Measurements from ENCODE around the gene BAD. TPM values are rescaled to one million over a fixed set of nuclear protein-coding genes. Genes with fewer than 3 reads are reported as not detected.

BAD gene
- total RNA-seq, 1 donor from 2014 or later: 43.6 TPM

- Mint-ChIP-seq H3K4me3 (ENCODE audit: unreplicated experiment) (peak overlapping the region; percentile 64), H3K27ac (ENCODE audit: unreplicated experiment) (no peak overlapping the region), H3K4me1 (ENCODE audit: low read depth, unreplicated experiment) (peaks cover 24% of the 10 kb centered on the region), H3K27me3 (ENCODE audit: low read depth, unreplicated experiment) (no peaks in the 10 kb centered on the region), H3K9me3 (ENCODE audit: unreplicated experiment) (no peaks in the 10 kb centered on the region), H3K36me3 (ENCODE audit: low read depth, unreplicated experiment) (peaks cover 18% of the 10 kb centered on the region)
- H3K4me2 ChIP-seq (ENCODE audit: low read length): no peak overlapping the region
- no peaks in the 10 kb centered on the region for H3K27me3 ChIP-seq (ENCODE audit: insufficient read depth, low read length)
- H3K9ac ChIP-seq (ENCODE audit: low read length): no peak overlapping the region
- H3K4me3 ChIP-seq (ENCODE audit: insufficient read depth, low read depth, low read length): no peak overlapping the region
- no peaks in the 10 kb centered on the region for H3K9me3 ChIP-seq (ENCODE audit: insufficient read depth, low read depth, low read length)
- no peak overlapping the region for H3K27ac ChIP-seq (ENCODE audit: low read depth, low read length)
- TF ChIP-seq CTCF (IDR thresholded peaks at IDR 0.05; ENCODE audit: insufficient read depth, low read depth, low read length) (no peak), EZH2 (IDR thresholded peaks at IDR 0.05; ENCODE audit: insufficient read depth, low read length) (no peak)
- peaks cover 21% of the 10 kb centered on the region for H3K79me2 ChIP-seq (ENCODE audit: insufficient read depth, low read length)
- H4K20me1 ChIP-seq (ENCODE audit: insufficient read depth, low read length): peaks cover 28% of the 10 kb centered on the region
- DNase-seq (ENCODE audit: low read depth) (no peak), FAIRE-seq (no peak)
- peaks cover 7% of the 10 kb centered on the region for H3K4me1 ChIP-seq (ENCODE audit: insufficient read depth, low read length)
- H2AFZ ChIP-seq (ENCODE audit: low read depth, low read length): no peak overlapping the region
- peaks cover 3% of the 10 kb centered on the region for H3K36me3 ChIP-seq (ENCODE audit: insufficient read depth, low read length)
Measured at GRCh38 chr11:64321026-64321425, 36.6 kb upstream of the BAD start.

DNA sequence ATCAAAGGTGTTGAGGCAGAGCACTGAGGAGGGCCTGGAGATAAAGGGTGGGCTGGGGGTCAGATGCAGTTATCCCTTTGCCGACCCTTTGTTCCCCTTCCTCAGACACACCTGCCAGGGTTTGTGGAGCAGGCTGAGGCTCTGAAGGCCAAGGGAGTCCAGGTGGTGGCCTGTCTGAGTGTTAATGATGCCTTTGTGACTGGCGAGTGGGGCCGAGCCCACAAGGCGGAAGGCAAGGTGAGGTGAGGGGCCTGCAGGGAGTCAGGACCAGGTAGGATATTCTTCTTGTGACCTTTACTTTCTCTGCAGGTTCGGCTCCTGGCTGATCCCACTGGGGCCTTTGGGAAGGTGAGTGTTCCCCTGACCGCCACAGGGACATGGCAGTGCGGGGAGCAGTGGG lies 36.1 kb upstream of the BAD start:
- Histone ChIP-seq H3K9me3 (ENCODE audit: insufficient read depth, low read depth, low read length) (no peaks in the 10 kb centered on the region), H3K27ac (ENCODE audit: low read depth, low read length) (no peak overlapping the region), H3K4me1 (ENCODE audit: insufficient read depth, low read length) (peaks cover 7% of the 10 kb centered on the region), H3K79me2 (ENCODE audit: insufficient read depth, low read length) (peaks cover 25% of the 10 kb centered on the region), H3K27me3 (ENCODE audit: insufficient read depth, low read length) (no peaks in the 10 kb centered on the region), H3K4me3 (ENCODE audit: insufficient read depth, low read depth, low read length) (no peak overlapping the region), H3K36me3 (ENCODE audit: insufficient read depth, low read length) (peaks cover 3% of the 10 kb centered on the region), H2AFZ (ENCODE audit: low read depth, low read length) (no peak overlapping the region), H4K20me1 (ENCODE audit: insufficient read depth, low read length) (peaks cover 28% of the 10 kb centered on the region), H3K9ac (ENCODE audit: low read length) (no peak overlapping the region), H3K4me2 (ENCODE audit: low read length) (no peak overlapping the region)
- Mint-ChIP-seq H3K9me3 (ENCODE audit: unreplicated experiment) (no peaks in the 10 kb centered on the region), H3K27ac (ENCODE audit: unreplicated experiment) (peak overlapping the region; percentile 66), H3K4me1 (ENCODE audit: low read depth, unreplicated experiment) (peaks cover 24% of the 10 kb centered on the region), H3K4me3 (ENCODE audit: unreplicated experiment) (peak overlapping the region; percentile 28), H3K36me3 (ENCODE audit: low read depth, unreplicated experiment) (peaks cover 18% of the 10 kb centered on the region), H3K27me3 (ENCODE audit: low read depth, unreplicated experiment) (no peaks in the 10 kb centered on the region)
- no peak for FAIRE-seq
- no peak for TF ChIP-seq EZH2 (IDR thresholded peaks at IDR 0.05; ENCODE audit: insufficient read depth, low read length)
- no peak for TF ChIP-seq CTCF (IDR thresholded peaks at IDR 0.05; ENCODE audit: insufficient read depth, low read depth, low read length)
- DNase-seq (ENCODE audit: low read depth): no peak

Data from astrocyte (in vitro differentiated cells and primary cell).